GM12875 (cell line): ENCODE data around the gene TWSG1.
"Not testable (repeated sequence)": the region's sequence is repeated elsewhere in the genome, so short reads cannot be mapped to it uniquely, and the experiment has no call there.

Experiments used
- H3K4me3 ChIP-seq: one replicate; pipeline ENCODE4 v1.5.1; 2011; ENCODE audit warnings: low read depth, low read length, control low read depth
- CTCF ChIP-seq: IDR thresholded peaks from 2 replicates; pipeline ENCODE4 v1.5.1; 2011; ENCODE audit warnings: low read depth, mild to moderate bottlenecking, control low read depth, inconsistent platforms, low read length, moderate library complexity, borderline replicate concordance; ENCODE audit not compliant: insufficient read depth

The TWSG1 gene

GRCh38 chr18:9401176-9401575 lies 66.6 kb downstream of the TWSG1 start:
- H3K4me3 ChIP-seq, result no peak overlapping the region
- no peak for TF ChIP-seq CTCF

- not testable (repeated sequence) for H3K4me3 ChIP-seq
Measured at GRCh38 chr18:9402358-9403007, 67.9 kb downstream of the TWSG1 start.

GRCh38 chr18:9403795-9404564 lies 69.4 kb downstream of the TWSG1 start:
- peak overlapping the region; percentile 28 for H3K4me3 ChIP-seq
- no peak for TF ChIP-seq CTCF

GRCh38 chr18:9404565-9405060 lies 70.0 kb downstream of the TWSG1 start:
- peak overlapping the region; percentile 28 for H3K4me3 ChIP-seq
- no peak for TF ChIP-seq CTCF

- no peak for TF ChIP-seq CTCF
- no peak overlapping the region for H3K4me3 ChIP-seq
Measured at GRCh38 chr18:9405130-9405529, 70.6 kb downstream of the TWSG1 start.

DNA sequence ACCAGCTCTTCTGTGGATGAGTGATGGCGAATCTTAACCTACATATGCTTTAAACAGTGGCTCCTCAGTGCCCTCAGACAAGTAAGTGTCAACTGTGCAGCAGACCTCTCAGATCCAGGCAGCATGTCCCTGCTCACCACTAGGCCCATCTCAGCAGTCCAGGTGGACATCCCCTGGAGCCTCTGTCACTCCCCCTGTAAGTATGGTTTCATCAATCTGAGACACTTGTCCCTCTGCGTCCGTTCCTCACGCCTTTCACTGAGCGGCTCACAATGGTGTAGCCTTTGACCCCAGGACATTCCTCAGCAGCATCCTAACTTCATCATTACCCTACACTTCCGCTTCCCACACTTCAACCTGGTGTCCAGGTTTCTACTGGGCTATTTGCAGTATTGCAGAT lies 71.4 kb downstream of the TWSG1 start:
- H3K4me3 ChIP-seq, result no peak overlapping the region
- no peak for TF ChIP-seq CTCF

GRCh38 chr18:9410515-9410914 lies 75.9 kb downstream of the TWSG1 start:
- no peak for TF ChIP-seq CTCF
- no peak overlapping the region for H3K4me3 ChIP-seq
